DMS79 (cell line): ENCODE measurements around the gene ZNF682.
"Not testable (repeated sequence)": the region's sequence is repeated elsewhere in the genome, so short reads cannot be mapped to it uniquely, and the experiment has no call there.

Experiments
- DNase-seq: peaks from one replicate; lab custom pipeline; 2025; lab: John Stamatoyannopoulos, UW

The ZNF682 gene

GRCh38 chr19:20039203-20039723 is at the start of gene ZNF682:
TSS of gene ZNF682 (minus strand) at chr19:20039505. CDS start at chr19:20039345, 160 bp downstream.
- peak; percentile 96 for DNase-seq

- not testable (repeated sequence) for DNase-seq
Measured at GRCh38 chr19:20082876-20083275, 43.6 kb upstream of the ZNF682 start.

- peak; percentile 42 for DNase-seq
Measured at GRCh38 chr19:20082232-20082833, 43.0 kb upstream of the ZNF682 start.

GRCh38 chr19:20080656-20081055 is 41.4 kb upstream of the ZNF682 start:
- DNase-seq, result no peak

GRCh38 chr19:20079476-20079875 is 40.2 kb upstream of the ZNF682 start:
- no peak for DNase-seq

- peak; percentile 48 for DNase-seq
Measured at GRCh38 chr19:20078581-20079031, 39.3 kb upstream of the ZNF682 start.

GRCh38 chr19:20077791-20078463 is 38.6 kb upstream of the ZNF682 start, which contains the start of gene ZNF90:
TSS of gene ZNF90 (plus strand) at chr19:20078000. CDS start at chr19:20078133, 133 bp downstream.
- DNase-seq, result peak; percentile 93

- DNase-seq, result no peak
Measured at GRCh38 chr19:20072936-20073335, 33.6 kb upstream of the ZNF682 start.

GRCh38 chr19:20070691-20071090 is 31.4 kb upstream of the ZNF682 start:
- no peak for DNase-seq

GRCh38 chr19:20068559-20068958 is 29.3 kb upstream of the ZNF682 start:
- not testable (repeated sequence) for DNase-seq

GRCh38 chr19:20067943-20068342 is 28.6 kb upstream of the ZNF682 start:
- DNase-seq, result no peak

GRCh38 chr19:20066861-20067260 is 27.6 kb upstream of the ZNF682 start:
- no peak for DNase-seq

- no peak for DNase-seq
Measured at GRCh38 chr19:20060282-20060681, 21.0 kb upstream of the ZNF682 start.

GRCh38 chr19:20058738-20059137 is 19.4 kb upstream of the ZNF682 start:
- DNase-seq, result not testable (repeated sequence)

- DNase-seq, result peak; percentile 97
Measured at GRCh38 chr19:20051841-20052768, 12.8 kb upstream of the ZNF682 start.

- not testable (repeated sequence) for DNase-seq
Measured at GRCh38 chr19:20045742-20046141, 6.4 kb upstream of the ZNF682 start.

GRCh38 chr19:20044663-20045062 is 5.4 kb upstream of the ZNF682 start:
- DNase-seq, result no peak

GRCh38 chr19:20038358-20039202 is 725 bp downstream of the ZNF682 start:
- no peak for DNase-seq

GRCh38 chr19:20035935-20036334 is 3.4 kb downstream of the ZNF682 start:
- no peak for DNase-seq

- no peak for DNase-seq
Measured at GRCh38 chr19:20028611-20029010, 10.7 kb downstream of the ZNF682 start.

GRCh38 chr19:20005741-20006140 is 33.6 kb downstream of the ZNF682 start:
- no peak for DNase-seq
